Esophagus muscularis mucosa (tissue), 4 donors: ENCODE data around the gene DGKQ. TPM values are rescaled to one million over a fixed set of nuclear protein-coding genes. Genes with fewer than 3 reads are reported as not detected.

Experiments
- DNase-seq: peaks from one replicate; pipeline ENCODE4 v3.0.0-alpha.2; 2017; ENCODE audit errors: extremely low spot score
- H3K27ac ChIP-seq, 4 donors: fragments of 200-600 bp; sonication (generic); replicated peaks in 1 of 4; 1 replicate in 3 of 4; 2 replicates in 1 of 4; pipeline ENCODE4 v1.5.1; 2016 to 2019; ENCODE audit warnings: mild to moderate bottlenecking in 1 of 4
- H3K27me3 ChIP-seq, 4 donors: fragments of 200-600 bp; sonication (generic); one replicate each; pipeline versions ENCODE4 v1.5.1 to v1.6.0; 2016 to 2019
- H3K36me3 ChIP-seq, 4 donors: fragments of 200-600 bp; sonication (generic); one replicate each; pipeline ENCODE4 v1.5.1; 2016 to 2019
- H3K4me1 ChIP-seq, 4 donors: fragments of 200-600 bp; sonication (generic); one replicate each; pipeline ENCODE4 v1.5.1; 2016 to 2019
- H3K4me3 ChIP-seq, 4 donors: fragments of 200-600 bp; sonication (generic); 1 replicate in 2 of 4; 2 replicates in 2 of 4; pipeline ENCODE4 v1.5.1; 2016 to 2019; ENCODE audit warnings: mild to moderate bottlenecking in 4 of 4, moderate library complexity in 1 of 4
- H3K9me3 ChIP-seq, 4 donors: fragments of 200-600 bp; sonication (generic); 1 replicate in 3 of 4; 2 replicates in 1 of 4; pipeline ENCODE4 v1.5.1; 2016 to 2019
- EP300 ChIP-seq: sonication (generic); formaldehyde crosslinking; IDR thresholded peaks from one replicate; pipeline ENCODE4 v1.6.1; 2017; ENCODE audit warnings: antibody characterized with exemption
- POLR2A ChIP-seq: fragments of 450-650 bp; IDR thresholded peaks from one replicate; pipeline ENCODE4 v1.6.1; 2017; ENCODE audit warnings: antibody characterized with exemption, moderate library complexity, mild to moderate bottlenecking, low read depth
- POLR2AphosphoS5 ChIP-seq, 2 donors: sonication (generic); formaldehyde crosslinking; IDR thresholded peaks; one replicate each; pipeline ENCODE4 v1.6.1; 2017; ENCODE audit warnings: antibody characterized with exemption in 2 of 2
- WGBS: methylation state at CpG from one replicate; pipeline ENCODE4 v1.1.5; 2018; 5-methylcytosine and 5-hydroxymethylcytosine counted together
- intact Hi-C: fragments of 100-400 bp; cut with DNase I; formaldehyde crosslinking; loops from one replicate; pipeline ENCODE4 v1.15.1; 2023
- total RNA-seq, 4 donors: library from RNA; depleted of rRNA; stranded (reverse); fragments of >200 nt; gene quantifications; one replicate each; pipeline versions ENCODE4 v1.1.0 to v1.2.1, GENCODE V29; 2016
- TF ChIP-seq, protein P1 (sequence below), 3 experiments: fragments of 200-600 bp in 2 of 3; fragments of 450-650 bp in 1 of 3; sonication (generic) in 2 of 3; IDR thresholded peaks; one replicate each; pipeline ENCODE4 v1.5.1; 2017 to 2019; ENCODE audit warnings: antibody characterized with exemption in 3 of 3, mild to moderate bottlenecking in 2 of 3, moderate library complexity in 1 of 3

DGKQ gene
- total RNA-seq, 4 donors from 2014 or later, result 7.5 to 11.9 (median 9.9) TPM

DNA sequence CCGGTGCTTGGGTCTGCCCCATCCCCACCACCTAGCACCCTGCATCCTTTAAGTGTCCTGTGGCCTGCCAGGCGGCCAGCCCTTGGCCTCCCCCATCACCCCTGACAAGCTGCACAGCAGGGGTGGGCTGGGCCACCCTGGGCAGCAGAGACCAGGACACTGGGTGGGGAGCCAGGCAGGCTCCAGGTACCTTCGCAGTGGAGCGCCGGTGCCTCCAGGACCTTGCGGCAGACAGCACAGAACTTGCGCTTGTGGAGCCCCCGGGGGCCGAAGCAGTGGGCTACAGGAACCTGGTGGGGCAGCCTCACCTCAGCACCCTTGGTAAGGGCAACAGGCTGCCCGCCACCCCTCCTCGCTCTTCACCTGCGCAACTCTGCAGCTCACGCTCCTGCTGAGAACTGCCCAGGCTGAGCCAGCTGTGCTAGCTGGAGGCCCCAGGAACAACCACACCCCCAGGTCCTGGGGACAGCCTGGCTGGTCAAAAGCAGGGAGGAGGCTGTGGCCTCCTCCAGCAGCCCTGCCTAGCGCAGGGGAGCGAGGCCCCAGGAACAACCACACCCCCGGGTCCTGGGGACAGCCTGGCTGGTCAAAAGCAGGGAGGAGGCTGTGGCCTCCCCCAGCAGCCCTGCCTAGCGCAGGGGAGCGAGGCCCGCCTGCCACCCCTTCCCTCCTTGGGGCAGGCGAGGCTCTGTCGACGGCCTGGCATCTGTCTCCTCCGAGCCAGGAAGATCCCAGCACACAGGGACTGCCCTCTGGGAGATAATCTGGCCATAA is 4.6 kb downstream of the DGKQ start:
- H3K27me3 ChIP-seq, result peaks cover 0 to 15% (median 6%) of the 10 kb centered on the region in 4 donors
- 100% methylated on average over 1 of the region's 23 CpGs for WGBS
- TF ChIP-seq POLR2AphosphoS5 (IDR thresholded peaks at IDR 0.05), result no peak
- TF ChIP-seq EP300, result no peak
- no peak for TF ChIP-seq POLR2A
- TF ChIP-seq, protein P1, sequence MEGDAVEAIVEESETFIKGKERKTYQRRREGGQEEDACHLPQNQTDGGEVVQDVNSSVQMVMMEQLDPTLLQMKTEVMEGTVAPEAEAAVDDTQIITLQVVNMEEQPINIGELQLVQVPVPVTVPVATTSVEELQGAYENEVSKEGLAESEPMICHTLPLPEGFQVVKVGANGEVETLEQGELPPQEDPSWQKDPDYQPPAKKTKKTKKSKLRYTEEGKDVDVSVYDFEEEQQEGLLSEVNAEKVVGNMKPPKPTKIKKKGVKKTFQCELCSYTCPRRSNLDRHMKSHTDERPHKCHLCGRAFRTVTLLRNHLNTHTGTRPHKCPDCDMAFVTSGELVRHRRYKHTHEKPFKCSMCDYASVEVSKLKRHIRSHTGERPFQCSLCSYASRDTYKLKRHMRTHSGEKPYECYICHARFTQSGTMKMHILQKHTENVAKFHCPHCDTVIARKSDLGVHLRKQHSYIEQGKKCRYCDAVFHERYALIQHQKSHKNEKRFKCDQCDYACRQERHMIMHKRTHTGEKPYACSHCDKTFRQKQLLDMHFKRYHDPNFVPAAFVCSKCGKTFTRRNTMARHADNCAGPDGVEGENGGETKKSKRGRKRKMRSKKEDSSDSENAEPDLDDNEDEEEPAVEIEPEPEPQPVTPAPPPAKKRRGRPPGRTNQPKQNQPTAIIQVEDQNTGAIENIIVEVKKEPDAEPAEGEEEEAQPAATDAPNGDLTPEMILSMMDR (IDR thresholded peaks at IDR 0.05), result no peak
- no peak overlapping the region for H3K4me3 ChIP-seq
- no peak for DNase-seq
- H3K27ac ChIP-seq, result no peak overlapping the region
- H3K4me1 ChIP-seq, result peaks cover 23 to 49% (median 41%) of the 10 kb centered on the region in 4 donors
- intact Hi-C loops, result no loop called here
- peaks cover 7 to 40% (median 31%) of the 10 kb centered on the region in 4 donors for H3K36me3 ChIP-seq
- no peaks in the 10 kb centered on the region for H3K9me3 ChIP-seq

- intact Hi-C loops, result no loop called here
- peak overlapping the region in 1 of 4 donors; percentile 12 for H3K4me3 ChIP-seq
- WGBS, result no CpG with 5 or more reads among the region's 24 CpGs
Measured at GRCh38 chr4:968221-968620, 5.1 kb downstream of the DGKQ start.

GRCh38 chr4:967113-968104 is 6.0 kb downstream of the DGKQ start:
- TF ChIP-seq POLR2AphosphoS5 (IDR thresholded peaks at IDR 0.05), result no peak
- TF ChIP-seq, protein P1 (IDR thresholded peaks at IDR 0.05), result no peak
- TF ChIP-seq EP300, result no peak
- TF ChIP-seq POLR2A, result no peak
- WGBS, result 76% methylated on average over 18 of the region's 76 CpGs
- intact Hi-C loops, result no loop called here
- Histone ChIP-seq H3K36me3 (peaks cover 7 to 50% (median 41%) of the 10 kb centered on the region in 4 donors), H3K27ac (no peak overlapping the region), H3K9me3 (no peaks in the 10 kb centered on the region), H3K27me3 (peaks cover 0 to 15% (median 6%) of the 10 kb centered on the region in 4 donors), H3K4me1 (peaks cover 18 to 40% (median 33%) of the 10 kb centered on the region in 4 donors), H3K4me3 (peak overlapping the region in 2 of 4 donors; percentile 8 to 12)
- DNase-seq, result no peak

More at GRCh38 chr4:968221-968620, 5.1 kb downstream of the DGKQ start:
- Histone ChIP-seq H3K27ac (no peak overlapping the region), H3K4me1 (peaks cover 23 to 47% (median 38%) of the 10 kb centered on the region in 4 donors), H3K36me3 (peaks cover 7 to 43% (median 34%) of the 10 kb centered on the region in 4 donors), H3K27me3 (peaks cover 0 to 15% (median 6%) of the 10 kb centered on the region in 4 donors), H3K9me3 (no peaks in the 10 kb centered on the region)
- DNase-seq, result no peak
- TF ChIP-seq POLR2A, result no peak
- no peak for TF ChIP-seq EP300
- TF ChIP-seq, protein P1 (IDR thresholded peaks at IDR 0.05), result no peak
- no peak for TF ChIP-seq POLR2AphosphoS5 (IDR thresholded peaks at IDR 0.05)

DNA sequence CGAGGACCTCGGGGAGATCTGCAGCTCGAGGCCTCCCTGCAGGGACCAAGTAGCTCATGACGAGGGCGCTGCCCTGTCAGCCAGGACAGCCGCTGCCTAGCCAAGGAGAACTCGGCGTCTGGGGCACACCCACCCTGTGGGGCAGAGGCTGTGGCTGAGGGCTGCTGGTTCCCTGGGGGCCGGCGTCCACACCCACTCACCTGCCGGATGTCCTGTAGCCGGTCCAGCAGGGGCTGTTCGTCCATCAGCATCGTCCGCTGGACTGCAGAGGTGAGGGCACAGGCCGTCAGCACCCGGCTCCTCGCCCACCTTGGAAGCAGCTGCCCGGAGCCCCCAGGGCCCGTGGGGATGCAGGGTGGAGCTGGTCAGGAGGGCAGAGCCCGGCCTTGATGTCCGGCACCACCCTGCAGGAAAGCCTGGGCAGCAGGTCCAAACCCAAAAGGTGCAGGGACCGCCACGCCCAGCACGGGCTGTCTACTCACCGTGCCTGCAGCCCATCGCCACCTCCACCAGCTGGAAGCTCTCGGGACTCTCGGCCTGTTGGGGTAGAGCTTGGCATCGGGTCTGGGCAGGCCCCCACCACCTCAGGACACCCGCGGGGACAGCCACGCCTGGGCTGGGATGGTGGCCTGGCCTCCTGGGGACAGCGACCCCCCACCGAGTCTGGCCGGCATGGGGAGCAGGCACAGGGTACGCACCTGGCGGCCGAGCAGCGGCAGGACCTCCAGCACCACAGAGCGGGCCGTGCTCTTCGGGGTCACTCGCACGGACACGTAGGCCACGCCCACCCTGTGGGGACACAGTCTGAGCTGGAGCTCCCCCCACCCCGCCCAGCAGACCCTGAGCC is 6.9 kb downstream of the DGKQ start:
- H3K36me3 ChIP-seq, result peaks cover 15 to 59% (median 50%) of the 10 kb centered on the region in 4 donors

More for the DNA sequence above, 6.9 kb downstream of the DGKQ start:
- peaks cover 9 to 31% (median 23%) of the 10 kb centered on the region in 4 donors for H3K4me1 ChIP-seq
- H3K27ac ChIP-seq, result no peak overlapping the region
- TF ChIP-seq, protein P1 (IDR thresholded peaks at IDR 0.05), result no peak
- no peak for TF ChIP-seq EP300
- no peak for TF ChIP-seq POLR2AphosphoS5 (IDR thresholded peaks at IDR 0.05)
- no peak for TF ChIP-seq POLR2A
- peaks cover 0 to 15% (median 6%) of the 10 kb centered on the region in 4 donors for H3K27me3 ChIP-seq
- no CpG with 5 or more reads among the region's 48 CpGs for WGBS
- H3K9me3 ChIP-seq, result no peaks in the 10 kb centered on the region
- no peak for DNase-seq
- intact Hi-C loops, result no loop called here
- H3K4me3 ChIP-seq, result no peak overlapping the region
